ENCODE measurements around the gene SLC35G3.

Gene SLC35G3

GRCh38 chr17:35164716-35165115, 29.5 kb downstream of the SLC35G3 start:
- H3K4ac ChIP-seq (ENCODE audit: low read depth, low read length), result no peak overlapping the region
- DNase-seq, result peak; percentile 72 to 78
- no peak overlapping the region for H4K91ac ChIP-seq (ENCODE audit: low read depth, low read length)
- H3K9me3 ChIP-seq (ENCODE audit: insufficient read depth, low read depth, low read length), result no peaks in the 10 kb centered on the region
- H2AFZ ChIP-seq (ENCODE audit: insufficient read depth, low read length, poor library complexity), result no peak overlapping the region
- H3K4me1 ChIP-seq (ENCODE audit: control insufficient read depth in 1 of 2, insufficient read depth in 2 of 2, low read length in 2 of 2), result no peaks in the 10 kb centered on the region
- H3K14ac ChIP-seq (ENCODE audit: low read length), result no peak overlapping the region
- no peak overlapping the region for H3K27ac ChIP-seq (ENCODE audit: low read depth, low read length)
- H3K27me3 ChIP-seq (ENCODE audit: insufficient read depth, low read length), result no peaks in the 10 kb centered on the region
- H3K36me3 ChIP-seq (ENCODE audit: control insufficient read depth in 1 of 2, insufficient read depth in 2 of 2, low read length in 2 of 2), result no peaks in the 10 kb centered on the region
- H3K79me2 ChIP-seq (ENCODE audit: control insufficient read depth, insufficient read depth, low read length, poor library complexity), result no peaks in the 10 kb centered on the region
- H3K23ac ChIP-seq (ENCODE audit: low read length), result no peak overlapping the region
- H4K12ac ChIP-seq (ENCODE audit: low read depth, low read length), result no peak overlapping the region
- H3K4me2 ChIP-seq (ENCODE audit: low read length), result no peak overlapping the region
- H3K79me1 ChIP-seq (ENCODE audit: low read length), result no peaks in the 10 kb centered on the region
- no peak overlapping the region for H3K9ac ChIP-seq (ENCODE audit: low read length)
- H2BK12ac ChIP-seq (ENCODE audit: low read length), result no peak overlapping the region
- no peak overlapping the region for H2BK120ac ChIP-seq (ENCODE audit: insufficient read depth, low read length, poor library complexity)
- no peak overlapping the region for H3K18ac ChIP-seq (ENCODE audit: low read length)
- H2BK5ac ChIP-seq (ENCODE audit: low read depth, low read length, poor library complexity), result no peak overlapping the region
- WGBS (ENCODE audit: extremely low coverage, insufficient coverage, insufficient read length), result no CpG with 5 or more reads among the region's 5 CpGs
- no peak overlapping the region for H4K8ac ChIP-seq (ENCODE audit: low read depth, low read length)
- H2AK5ac ChIP-seq (ENCODE audit: low read length), result no peak overlapping the region
- no peak overlapping the region for H3K4me3 ChIP-seq (ENCODE audit: low read depth, low read length)

GRCh38 chr17:35163886-35164285, 30.3 kb downstream of the SLC35G3 start:
- no peaks in the 10 kb centered on the region for H3K27me3 ChIP-seq (ENCODE audit: insufficient read depth, low read length)
- no peak overlapping the region for H4K12ac ChIP-seq (ENCODE audit: low read depth, low read length)
- H3K4me2 ChIP-seq (ENCODE audit: low read length), result no peak overlapping the region
- no peak overlapping the region for H3K4ac ChIP-seq (ENCODE audit: low read depth, low read length)
- no peak overlapping the region for H2BK12ac ChIP-seq (ENCODE audit: low read length)
- DNase-seq, result peak; percentile 97
- no peak overlapping the region for H2BK120ac ChIP-seq (ENCODE audit: insufficient read depth, low read length, poor library complexity)
- H4K8ac ChIP-seq (ENCODE audit: low read depth, low read length), result no peak overlapping the region
- no CpG with 5 or more reads among the region's 7 CpGs for WGBS (ENCODE audit: extremely low coverage, insufficient coverage, insufficient read length)
- H3K18ac ChIP-seq (ENCODE audit: low read length), result no peak overlapping the region
- H3K79me2 ChIP-seq (ENCODE audit: control insufficient read depth, insufficient read depth, low read length, poor library complexity), result no peaks in the 10 kb centered on the region
- no peak overlapping the region for H2AK5ac ChIP-seq (ENCODE audit: low read length)
- no peak overlapping the region for H3K4me3 ChIP-seq (ENCODE audit: low read depth, low read length)
- H3K79me1 ChIP-seq (ENCODE audit: low read length), result no peaks in the 10 kb centered on the region
- H3K4me1 ChIP-seq (ENCODE audit: control insufficient read depth in 1 of 2, insufficient read depth in 2 of 2, low read length in 2 of 2), result no peaks in the 10 kb centered on the region
- no peaks in the 10 kb centered on the region for H3K36me3 ChIP-seq (ENCODE audit: control insufficient read depth in 1 of 2, insufficient read depth in 2 of 2, low read length in 2 of 2)
- H3K9ac ChIP-seq (ENCODE audit: low read length), result no peak overlapping the region
- H2AFZ ChIP-seq (ENCODE audit: insufficient read depth, low read length, poor library complexity), result no peak overlapping the region
- H3K23ac ChIP-seq (ENCODE audit: low read length), result no peak overlapping the region
- no peak overlapping the region for H3K14ac ChIP-seq (ENCODE audit: low read length)
- no peaks in the 10 kb centered on the region for H3K9me3 ChIP-seq (ENCODE audit: insufficient read depth, low read depth, low read length)
- no peak overlapping the region for H4K91ac ChIP-seq (ENCODE audit: low read depth, low read length)
- H2BK5ac ChIP-seq (ENCODE audit: low read depth, low read length, poor library complexity), result no peak overlapping the region
- H3K27ac ChIP-seq (ENCODE audit: low read depth, low read length), result no peak overlapping the region

- no peak overlapping the region for H4K12ac ChIP-seq (ENCODE audit: low read depth, low read length)
- H3K4ac ChIP-seq (ENCODE audit: low read depth, low read length), result no peak overlapping the region
- WGBS (ENCODE audit: extremely low coverage, insufficient coverage, insufficient read length), result no CpG with 5 or more reads among the region's 4 CpGs
- H3K27me3 ChIP-seq (ENCODE audit: insufficient read depth, low read length), result no peaks in the 10 kb centered on the region
- H3K4me1 ChIP-seq (ENCODE audit: control insufficient read depth in 1 of 2, insufficient read depth in 2 of 2, low read length in 2 of 2), result no peaks in the 10 kb centered on the region
- H2AFZ ChIP-seq (ENCODE audit: insufficient read depth, low read length, poor library complexity), result no peak overlapping the region
- no peak overlapping the region for H3K14ac ChIP-seq (ENCODE audit: low read length)
- no peak overlapping the region for H2BK12ac ChIP-seq (ENCODE audit: low read length)
- no peaks in the 10 kb centered on the region for H3K36me3 ChIP-seq (ENCODE audit: control insufficient read depth in 1 of 2, insufficient read depth in 2 of 2, low read length in 2 of 2)
- peak; percentile 19 to 60 for DNase-seq
- no peaks in the 10 kb centered on the region for H3K79me1 ChIP-seq (ENCODE audit: low read length)
- H3K9me3 ChIP-seq (ENCODE audit: insufficient read depth, low read depth, low read length), result no peaks in the 10 kb centered on the region
- H3K27ac ChIP-seq (ENCODE audit: low read depth, low read length), result no peak overlapping the region
- no peak overlapping the region for H2BK5ac ChIP-seq (ENCODE audit: low read depth, low read length, poor library complexity)
- H3K79me2 ChIP-seq (ENCODE audit: control insufficient read depth, insufficient read depth, low read length, poor library complexity), result no peaks in the 10 kb centered on the region
- no peak overlapping the region for H2BK120ac ChIP-seq (ENCODE audit: insufficient read depth, low read length, poor library complexity)
- H3K4me2 ChIP-seq (ENCODE audit: low read length), result no peak overlapping the region
- no peak overlapping the region for H3K23ac ChIP-seq (ENCODE audit: low read length)
- H2AK5ac ChIP-seq (ENCODE audit: low read length), result no peak overlapping the region
- H3K9ac ChIP-seq (ENCODE audit: low read length), result no peak overlapping the region
- H4K8ac ChIP-seq (ENCODE audit: low read depth, low read length), result no peak overlapping the region
- H3K4me3 ChIP-seq (ENCODE audit: low read depth, low read length), result no peak overlapping the region
- no peak overlapping the region for H4K91ac ChIP-seq (ENCODE audit: low read depth, low read length)
- H3K18ac ChIP-seq (ENCODE audit: low read length), result no peak overlapping the region
Observed at GRCh38 chr17:35162755-35163154, 31.4 kb downstream of the SLC35G3 start.

- Histone ChIP-seq H2BK120ac (ENCODE audit: insufficient read depth, low read length, poor library complexity) (no peak overlapping the region), H3K4ac (ENCODE audit: low read depth, low read length) (no peak overlapping the region), H3K4me2 (ENCODE audit: low read length) (no peak overlapping the region), H3K14ac (ENCODE audit: low read length) (no peak overlapping the region), H2BK5ac (ENCODE audit: low read depth, low read length, poor library complexity) (no peak overlapping the region), H4K8ac (ENCODE audit: low read depth, low read length) (no peak overlapping the region), H3K4me3 (ENCODE audit: low read depth, low read length) (no peak overlapping the region), H2BK12ac (ENCODE audit: low read length) (no peak overlapping the region), H3K18ac (ENCODE audit: low read length) (no peak overlapping the region), H3K36me3 (ENCODE audit: control insufficient read depth in 1 of 2, insufficient read depth in 2 of 2, low read length in 2 of 2) (no peaks in the 10 kb centered on the region), H2AK5ac (ENCODE audit: low read length) (no peak overlapping the region), H4K12ac (ENCODE audit: low read depth, low read length) (no peak overlapping the region), H3K23ac (ENCODE audit: low read length) (no peak overlapping the region), H3K9ac (ENCODE audit: low read length) (no peak overlapping the region), H3K79me2 (ENCODE audit: control insufficient read depth, insufficient read depth, low read length, poor library complexity) (no peaks in the 10 kb centered on the region), H3K4me1 (ENCODE audit: control insufficient read depth in 1 of 2, insufficient read depth in 2 of 2, low read length in 2 of 2) (no peaks in the 10 kb centered on the region), H3K27me3 (ENCODE audit: insufficient read depth, low read length) (no peaks in the 10 kb centered on the region), H4K91ac (ENCODE audit: low read depth, low read length) (no peak overlapping the region), H2AFZ (ENCODE audit: insufficient read depth, low read length, poor library complexity) (no peak overlapping the region), H3K79me1 (ENCODE audit: low read length) (no peaks in the 10 kb centered on the region), H3K27ac (ENCODE audit: low read depth, low read length) (no peak overlapping the region), H3K9me3 (ENCODE audit: insufficient read depth, low read depth, low read length) (no peaks in the 10 kb centered on the region)
- no CpG with 5 or more reads among the region's 3 CpGs for WGBS (ENCODE audit: extremely low coverage, insufficient coverage, insufficient read length)
- DNase-seq, result no peak
Observed at GRCh38 chr17:35161281-35161761, 32.9 kb downstream of the SLC35G3 start.

All from trophoblast cell (in vitro differentiated cells and primary cell).